Adrenal gland (tissue), 12 donors: ENCODE data around the gene ZNF827. TPM values are rescaled to one million over a fixed set of nuclear protein-coding genes. Genes with fewer than 3 reads are reported as not detected.

Source experiments
- DNase-seq, 7 donors: peaks; one replicate each; pipeline ENCODE4 v3.0.0-alpha.2; 2019 to 2020
- H3K27ac ChIP-seq, 5 donors: fragments of 200-600 bp; sonication (generic) in 4 of 5; 1 replicate in 3 of 5; 2 replicates in 2 of 5; pipeline versions ENCODE4 v1.5.1 to v1.8.0; 2016 to 2020; ENCODE audit warnings: mild to moderate bottlenecking in 1 of 5
- H3K27me3 ChIP-seq: fragments of 200-600 bp; 2 replicates; pipeline ENCODE4 v1.8.0; 2021
- H3K36me3 ChIP-seq, 2 donors: fragments of 200-600 bp; replicated peaks in 1 of 2; 1 replicate in 1 of 2; 2 replicates in 1 of 2; pipeline versions ENCODE4 v1.5.1 to v1.8.0; 2018 to 2022
- H3K4me1 ChIP-seq, 2 donors: fragments of 200-600 bp; replicated peaks in 1 of 2; 1 replicate in 1 of 2; 2 replicates in 1 of 2; pipeline versions ENCODE4 v1.5.1 to v1.8.0; 2018 to 2021
- H3K4me3 ChIP-seq, 4 donors: fragments of 200-600 bp; sonication (generic) in 3 of 4; one replicate each; pipeline ENCODE4 v1.5.1; 2016 to 2018
- H3K9me3 ChIP-seq, 3 donors: fragments of 200-600 bp; sonication (generic) in 1 of 3; replicated peaks in 1 of 3; 1 replicate in 2 of 3; 2 replicates in 1 of 3; pipeline versions ENCODE4 v1.5.1 to v1.8.0; 2016 to 2021
- CTCF ChIP-seq, 6 experiments: fragments of 450-650 bp in 4 of 6; fragments of 200-600 bp in 2 of 6; sonication (generic) in 1 of 6; IDR thresholded peaks; 1 replicate in 5 of 6; 2 replicates in 1 of 6; pipeline versions ENCODE4 v1.5.1 to v1.8.0; 2016 to 2021; ENCODE audit warnings: antibody characterized with exemption in 6 of 6, mild to moderate bottlenecking in 2 of 6, moderate library complexity in 1 of 6
- POLR2A ChIP-seq, 2 donors: fragments of 450-650 bp; IDR thresholded peaks; one replicate each; pipeline ENCODE4 v1.6.1; 2017; ENCODE audit warnings: antibody characterized with exemption in 2 of 2, mild to moderate bottlenecking in 2 of 2, moderate library complexity in 1 of 2
- WGBS, 4 donors: extraction: QIAGEN DNeasy Blood & Tissue Kit in 2 of 4; methylation state at CpG; one replicate each; pipeline versions ENCODE4 v1.1.5 to v1.1.7; 2013 to 2017; 5-methylcytosine and 5-hydroxymethylcytosine counted together
- intact Hi-C, 2 donors: fragments of 100-400 bp; cut with DNase I; formaldehyde crosslinking; loops; one replicate each; pipeline versions ENCODE4 v1.14.1 to v1.15.0; 2022 to 2023
- polyA plus RNA-seq, 3 donors: library from polyadenylated mRNA; stranded (reverse); fragments of 200-250 nt in 2 of 3; fragments of 350-450 nt in 1 of 3; fragmentation: Illumina TruSeq in 1 of 3; extraction: RNeasy Lipid Tissue Mini Kit (QIAGEN cat#74804) in 1 of 3; gene quantifications; one replicate each; pipeline ENCODE4 v1.2.3, GENCODE V29; 2013 to 2014
- total RNA-seq, 9 donors: library from RNA; depleted of rRNA in 4 of 9; stranded (reverse); fragments of >200 nt in 4 of 9; fragments of 120-200 nt in 1 of 9; fragmentation: NEBNext Ultra II Directional in 1 of 9; extraction: Animal tissue kit (Norgen Biotek cat#: 25700) in 1 of 9; gene quantifications; one replicate each; pipeline versions ENCODE4 v1.1.0 to v1.2.4, GENCODE V29; 2013 to 2023
- donor health status: healthy with polysubstance abuse.
- donor health status: Bipolar disorder and iron deficiency.
- donor health status: DM: yes; HTN: yes; CAD: no.
- donor health status: DM: no; HTN: no; CAD: no.
- donor health status: DM: no; HTN: no; CAD: no.
- donor health status: DM: yes; HTN: yes; CAD: no.

ZNF827 gene
- total and polyA plus RNA-seq, 12 donors = 8.0 to 37.1 (median 22.7) TPM

- intact Hi-C loops = loop anchor here in 1 of 2 donors (10.0 kb wide), 1 partner anchor 92 kb away; the partner anchor contains the start of gene ZNF827
- Histone ChIP-seq H3K36me3 (peaks cover 0 to 6% of the 10 kb centered on the region in 2 donors), H3K4me1 (no peaks in the 10 kb centered on the region), H3K27ac (no peak overlapping the region), H3K4me3 (no peak overlapping the region), H3K9me3 (no peaks in the 10 kb centered on the region), H3K27me3 (no peaks in the 10 kb centered on the region)
- no peak for DNase-seq
- 63 to 69% (median 68%) methylated on average over 4 of the region's 4 CpGs for WGBS, 4 donors
- TF ChIP-seq POLR2A (IDR thresholded peaks at IDR 0.05) = no peak
- TF ChIP-seq CTCF (IDR thresholded peaks at IDR 0.05) = no peak
Measured at GRCh38 chr4:145843148-145843547, 95.5 kb downstream of the ZNF827 start.

- no peak overlapping the region for H3K27ac ChIP-seq
- H3K9me3 ChIP-seq = no peaks in the 10 kb centered on the region
- intact Hi-C loops = loop anchor here in 1 of 2 donors (10.0 kb wide), 1 partner anchor 92 kb away; the partner anchor contains the start of gene ZNF827
- no peak overlapping the region for H3K4me3 ChIP-seq
- TF ChIP-seq CTCF (IDR thresholded peaks at IDR 0.05) (no peak), POLR2A (IDR thresholded peaks at IDR 0.05) (no peak)
- no peak for DNase-seq
- peaks cover 0 to 6% of the 10 kb centered on the region in 2 donors for H3K36me3 ChIP-seq
- H3K27me3 ChIP-seq = no peaks in the 10 kb centered on the region
- WGBS, 4 donors = 94 to 96% (median 95%) methylated on average over 11 of the region's 11 CpGs
- H3K4me1 ChIP-seq = no peaks in the 10 kb centered on the region
Measured at GRCh38 chr4:145842224-145842887, 96.3 kb downstream of the ZNF827 start.

GRCh38 chr4:145840801-145841200 is 97.8 kb downstream of the ZNF827 start:
- intact Hi-C loops = loop anchor here in 1 of 2 donors (10.0 kb wide), 1 partner anchor 94 kb away; the partner anchor contains the start of gene ZNF827
- DNase-seq = no peak
- Histone ChIP-seq H3K36me3 (peaks cover 0 to 5% of the 10 kb centered on the region in 2 donors), H3K27me3 (no peaks in the 10 kb centered on the region), H3K4me1 (no peaks in the 10 kb centered on the region), H3K27ac (no peak overlapping the region), H3K4me3 (no peak overlapping the region), H3K9me3 (no peaks in the 10 kb centered on the region)
- 92 to 97% (median 93%) methylated on average over 3 of the region's 3 CpGs for WGBS, 4 donors
- TF ChIP-seq POLR2A (IDR thresholded peaks at IDR 0.05) (no peak), CTCF (IDR thresholded peaks at IDR 0.05) (no peak)

- intact Hi-C loops = loop anchor here in 1 of 2 donors (10.0 kb wide), 1 partner anchor 95 kb away; the partner anchor contains the start of gene ZNF827
- Histone ChIP-seq H3K27ac (no peak overlapping the region), H3K4me3 (no peak overlapping the region), H3K9me3 (no peaks in the 10 kb centered on the region), H3K36me3 (no peaks in the 10 kb centered on the region), H3K4me1 (no peaks in the 10 kb centered on the region), H3K27me3 (no peaks in the 10 kb centered on the region)
- TF ChIP-seq POLR2A (IDR thresholded peaks at IDR 0.05) = no peak
- peak; percentile 31 to 64 (median 56) for TF ChIP-seq CTCF (IDR thresholded peaks at IDR 0.05)
- peak in 4 of 7 donors; percentile 18 to 42 (median 25) for DNase-seq
- 49 to 63% (median 55%) methylated on average over 3 of the region's 3 CpGs for WGBS, 4 donors
Measured at GRCh38 chr4:145840162-145840768, 98.4 kb downstream of the ZNF827 start.
